ENCODE data around the gene LRRC32.

DNA sequence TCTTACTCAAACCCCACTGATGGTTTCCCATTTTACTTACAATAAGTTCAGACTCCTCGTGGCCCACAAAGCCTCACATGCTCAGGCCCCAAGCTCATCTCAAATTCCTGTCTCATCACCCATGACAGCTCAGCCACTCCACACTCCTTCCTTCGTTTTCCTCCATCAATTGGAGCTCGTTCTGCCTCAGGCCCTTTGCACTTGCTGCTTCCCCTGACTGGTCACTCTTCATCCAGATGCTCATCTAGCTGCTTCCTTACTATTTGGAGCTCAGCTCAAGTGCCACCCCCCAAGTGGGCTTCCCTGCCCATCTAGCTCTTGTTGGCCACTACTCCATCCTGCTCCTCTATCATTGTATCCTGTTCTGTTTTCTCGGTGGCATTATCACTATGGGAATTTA lies 46.8 kb upstream of the LRRC32 start:
- TF ChIP-seq, protein P1, sequence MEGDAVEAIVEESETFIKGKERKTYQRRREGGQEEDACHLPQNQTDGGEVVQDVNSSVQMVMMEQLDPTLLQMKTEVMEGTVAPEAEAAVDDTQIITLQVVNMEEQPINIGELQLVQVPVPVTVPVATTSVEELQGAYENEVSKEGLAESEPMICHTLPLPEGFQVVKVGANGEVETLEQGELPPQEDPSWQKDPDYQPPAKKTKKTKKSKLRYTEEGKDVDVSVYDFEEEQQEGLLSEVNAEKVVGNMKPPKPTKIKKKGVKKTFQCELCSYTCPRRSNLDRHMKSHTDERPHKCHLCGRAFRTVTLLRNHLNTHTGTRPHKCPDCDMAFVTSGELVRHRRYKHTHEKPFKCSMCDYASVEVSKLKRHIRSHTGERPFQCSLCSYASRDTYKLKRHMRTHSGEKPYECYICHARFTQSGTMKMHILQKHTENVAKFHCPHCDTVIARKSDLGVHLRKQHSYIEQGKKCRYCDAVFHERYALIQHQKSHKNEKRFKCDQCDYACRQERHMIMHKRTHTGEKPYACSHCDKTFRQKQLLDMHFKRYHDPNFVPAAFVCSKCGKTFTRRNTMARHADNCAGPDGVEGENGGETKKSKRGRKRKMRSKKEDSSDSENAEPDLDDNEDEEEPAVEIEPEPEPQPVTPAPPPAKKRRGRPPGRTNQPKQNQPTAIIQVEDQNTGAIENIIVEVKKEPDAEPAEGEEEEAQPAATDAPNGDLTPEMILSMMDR (IDR thresholded peaks at IDR 0.05; ENCODE audit: poor library complexity, severe bottlenecking) = no peak
- TF ChIP-seq POLR2AphosphoS5 (IDR thresholded peaks at IDR 0.05) (no peak), SMC3 (conservative IDR thresholded peaks at IDR 0.05; ENCODE audit: poor library complexity) (no peak), RAD21 (conservative IDR thresholded peaks at IDR 0.05) (no peak), EZH2 (IDR thresholded peaks at IDR 0.05; ENCODE audit: borderline replicate concordance, insufficient read depth, low read length, poor library complexity, severe bottlenecking) (no peak)

All from neural cell (in vitro differentiated cells).